Measurements from ENCODE around the gene DYNLT5.

DYNLT5 gene

GRCh38 chr1:66739401-66740157 is 12.7 kb upstream of the DYNLT5 start:
- POLR2A ChIA-PET: no interaction called here
- Histone ChIP-seq H3K4me3 (ENCODE audit: low read depth, low read length) (no peak overlapping the region), H3K27ac (ENCODE audit: extremely low read depth, low read depth, low read length) (no peak overlapping the region), H3K36me3 (ENCODE audit: control insufficient read depth in 2 of 2, insufficient read depth in 1 of 2, low read length in 2 of 2) (no peaks in the 10 kb centered on the region), H3K4me1 (ENCODE audit: control insufficient read depth, insufficient read depth, low read length) (no peaks in the 10 kb centered on the region), H3K9me3 (ENCODE audit: control insufficient read depth, insufficient read depth, low read depth, low read length) (no peaks in the 10 kb centered on the region)
- CTCF ChIA-PET: interaction anchor here (0.5 to 1.4 kb wide), 2 partner anchors 13 to 472 kb away, joined by 5 to 6 read pairs; no protein-coding TSS in a partner anchor
- no peak for TF ChIP-seq ZNF521 (tag by site-specific recombination; IDR thresholded peaks at IDR 0.05)
- no peak for TF ChIP-seq ZFP37 (tag by site-specific recombination; IDR thresholded peaks at IDR 0.05)
- no peak for TF ChIP-seq ZNF391 (tag by site-specific recombination; IDR thresholded peaks at IDR 0.05; ENCODE audit: borderline replicate concordance, low read depth)
- TF ChIP-seq ZNF354C (tag by site-specific recombination; IDR thresholded peaks at IDR 0.05; ENCODE audit: borderline replicate concordance, low read depth): no peak
- TF ChIP-seq, protein P1, sequence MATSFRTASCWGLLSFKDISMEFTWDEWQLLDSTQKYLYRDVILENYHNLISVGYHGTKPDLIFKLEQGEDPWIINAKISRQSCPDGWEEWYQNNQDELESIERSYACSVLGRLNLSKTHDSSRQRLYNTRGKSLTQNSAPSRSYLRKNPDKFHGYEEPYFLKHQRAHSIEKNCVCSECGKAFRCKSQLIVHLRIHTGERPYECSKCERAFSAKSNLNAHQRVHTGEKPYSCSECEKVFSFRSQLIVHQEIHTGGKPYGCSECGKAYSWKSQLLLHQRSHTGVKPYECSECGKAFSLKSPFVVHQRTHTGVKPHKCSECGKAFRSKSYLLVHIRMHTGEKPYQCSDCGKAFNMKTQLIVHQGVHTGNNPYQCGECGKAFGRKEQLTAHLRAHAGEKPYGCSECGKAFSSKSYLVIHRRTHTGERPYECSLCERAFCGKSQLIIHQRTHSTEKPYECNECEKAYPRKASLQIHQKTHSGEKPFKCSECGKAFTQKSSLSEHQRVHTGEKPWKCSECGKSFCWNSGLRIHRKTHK (tag by site-specific recombination; IDR thresholded peaks at IDR 0.05): no peak
- TF ChIP-seq, protein P2, sequence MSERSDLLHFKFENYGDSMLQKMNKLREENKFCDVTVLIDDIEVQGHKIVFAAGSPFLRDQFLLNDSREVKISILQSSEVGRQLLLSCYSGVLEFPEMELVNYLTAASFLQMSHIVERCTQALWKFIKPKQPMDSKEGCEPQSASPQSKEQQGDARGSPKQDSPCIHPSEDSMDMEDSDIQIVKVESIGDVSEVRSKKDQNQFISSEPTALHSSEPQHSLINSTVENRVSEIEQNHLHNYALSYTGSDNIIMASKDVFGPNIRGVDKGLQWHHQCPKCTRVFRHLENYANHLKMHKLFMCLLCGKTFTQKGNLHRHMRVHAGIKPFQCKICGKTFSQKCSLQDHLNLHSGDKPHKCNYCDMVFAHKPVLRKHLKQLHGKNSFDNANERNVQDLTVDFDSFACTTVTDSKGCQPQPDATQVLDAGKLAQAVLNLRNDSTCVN (tag by site-specific recombination; optimal IDR thresholded peaks at IDR 0.05): no peak
- no peak for TF ChIP-seq ZNF747 (tag by site-specific recombination; IDR thresholded peaks at IDR 0.05)
- no peak for TF ChIP-seq ZEB2 (tag by site-specific recombination; IDR thresholded peaks at IDR 0.05)
- no peak for TF ChIP-seq ZNF146 (tag by site-specific recombination; IDR thresholded peaks at IDR 0.05)
- TF ChIP-seq, protein P3, sequence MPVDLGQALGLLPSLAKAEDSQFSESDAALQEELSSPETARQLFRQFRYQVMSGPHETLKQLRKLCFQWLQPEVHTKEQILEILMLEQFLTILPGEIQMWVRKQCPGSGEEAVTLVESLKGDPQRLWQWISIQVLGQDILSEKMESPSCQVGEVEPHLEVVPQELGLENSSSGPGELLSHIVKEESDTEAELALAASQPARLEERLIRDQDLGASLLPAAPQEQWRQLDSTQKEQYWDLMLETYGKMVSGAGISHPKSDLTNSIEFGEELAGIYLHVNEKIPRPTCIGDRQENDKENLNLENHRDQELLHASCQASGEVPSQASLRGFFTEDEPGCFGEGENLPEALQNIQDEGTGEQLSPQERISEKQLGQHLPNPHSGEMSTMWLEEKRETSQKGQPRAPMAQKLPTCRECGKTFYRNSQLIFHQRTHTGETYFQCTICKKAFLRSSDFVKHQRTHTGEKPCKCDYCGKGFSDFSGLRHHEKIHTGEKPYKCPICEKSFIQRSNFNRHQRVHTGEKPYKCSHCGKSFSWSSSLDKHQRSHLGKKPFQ (tag by site-specific recombination; IDR thresholded peaks at IDR 0.05): no peak
- no peak for TF ChIP-seq GLI4 (tag by site-specific recombination; IDR thresholded peaks at IDR 0.05)
- no peak for TF ChIP-seq ZNF513 (tag by site-specific recombination; IDR thresholded peaks at IDR 0.05)
- TF ChIP-seq SP2 (tag by site-specific recombination; IDR thresholded peaks at IDR 0.05): no peak
- TF ChIP-seq ZNF629 (tag by site-specific recombination; IDR thresholded peaks at IDR 0.05): no peak
- TF ChIP-seq, protein P4, sequence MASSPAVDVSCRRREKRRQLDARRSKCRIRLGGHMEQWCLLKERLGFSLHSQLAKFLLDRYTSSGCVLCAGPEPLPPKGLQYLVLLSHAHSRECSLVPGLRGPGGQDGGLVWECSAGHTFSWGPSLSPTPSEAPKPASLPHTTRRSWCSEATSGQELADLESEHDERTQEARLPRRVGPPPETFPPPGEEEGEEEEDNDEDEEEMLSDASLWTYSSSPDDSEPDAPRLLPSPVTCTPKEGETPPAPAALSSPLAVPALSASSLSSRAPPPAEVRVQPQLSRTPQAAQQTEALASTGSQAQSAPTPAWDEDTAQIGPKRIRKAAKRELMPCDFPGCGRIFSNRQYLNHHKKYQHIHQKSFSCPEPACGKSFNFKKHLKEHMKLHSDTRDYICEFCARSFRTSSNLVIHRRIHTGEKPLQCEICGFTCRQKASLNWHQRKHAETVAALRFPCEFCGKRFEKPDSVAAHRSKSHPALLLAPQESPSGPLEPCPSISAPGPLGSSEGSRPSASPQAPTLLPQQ (tag by site-specific recombination; IDR thresholded peaks at IDR 0.05): no peak
- TF ChIP-seq ZNF544 (tag by site-specific recombination; IDR thresholded peaks at IDR 0.05): no peak
- no peak for TF ChIP-seq ZNF24 (tag by site-specific recombination; IDR thresholded peaks at IDR 0.05)

- H3K4me3 ChIP-seq (ENCODE audit: low read depth, low read length): no peak overlapping the region
- H3K36me3 ChIP-seq (ENCODE audit: control insufficient read depth in 2 of 2, insufficient read depth in 1 of 2, low read length in 2 of 2): no peaks in the 10 kb centered on the region
- H3K4me1 ChIP-seq (ENCODE audit: control insufficient read depth, insufficient read depth, low read length): no peaks in the 10 kb centered on the region
- POLR2A ChIA-PET: no interaction called here
- no peaks in the 10 kb centered on the region for H3K9me3 ChIP-seq (ENCODE audit: control insufficient read depth, insufficient read depth, low read depth, low read length)
- no peak overlapping the region for H3K27ac ChIP-seq (ENCODE audit: extremely low read depth, low read depth, low read length)
- CTCF ChIA-PET: interaction anchor here (0.6 to 1.2 kb wide), 3 partner anchors 19 to 459 kb away, joined by 3 read pairs; no protein-coding TSS in a partner anchor
- TF ChIP-seq ZNF76 (tag by site-specific recombination; IDR thresholded peaks at IDR 0.05; ENCODE audit: borderline replicate concordance, low read depth) (no peak), HOXC10 (CRISPR knock-in tag; IDR thresholded peaks at IDR 0.05) (no peak), ZBTB21 (tag by site-specific recombination; IDR thresholded peaks at IDR 0.05) (no peak), ZNF155 (tag by site-specific recombination; IDR thresholded peaks at IDR 0.05) (no peak), ZNF211 (tag by site-specific recombination; IDR thresholded peaks at IDR 0.05; ENCODE audit: low read depth) (no peak), TRIM28 (IDR thresholded peaks at IDR 0.05; ENCODE audit: borderline replicate concordance, low read length) (no peak), ZBTB8A (tag by site-specific recombination; IDR thresholded peaks at IDR 0.05) (no peak), EGR2 (tag by site-specific recombination; IDR thresholded peaks at IDR 0.05; ENCODE audit: low read depth) (no peak), ZNF112 (tag by site-specific recombination; IDR thresholded peaks at IDR 0.05) (no peak), ZNF623 (tag by site-specific recombination; IDR thresholded peaks at IDR 0.05) (no peak), ZFP3 (tag by site-specific recombination; IDR thresholded peaks at IDR 0.05; ENCODE audit: low read depth) (no peak), ZNF670 (tag by site-specific recombination; IDR thresholded peaks at IDR 0.05; ENCODE audit: low read depth) (no peak), ZNF473 (tag by site-specific recombination; IDR thresholded peaks at IDR 0.05) (no peak)
Measured at GRCh38 chr1:66745451-66745850, 6.8 kb upstream of the DYNLT5 start.

Data from HEK293 (cell line).